ENCODE measurements around the gene ADCYAP1R1. TPM values are rescaled to one million over a fixed set of nuclear protein-coding genes. Genes with fewer than 3 reads are reported as not detected.

ADCYAP1R1 gene
- total RNA-seq, 3 donors from 2014 or later (not counting 1 experiment from before 2014, with no cell fraction given) = not detected

DNA sequence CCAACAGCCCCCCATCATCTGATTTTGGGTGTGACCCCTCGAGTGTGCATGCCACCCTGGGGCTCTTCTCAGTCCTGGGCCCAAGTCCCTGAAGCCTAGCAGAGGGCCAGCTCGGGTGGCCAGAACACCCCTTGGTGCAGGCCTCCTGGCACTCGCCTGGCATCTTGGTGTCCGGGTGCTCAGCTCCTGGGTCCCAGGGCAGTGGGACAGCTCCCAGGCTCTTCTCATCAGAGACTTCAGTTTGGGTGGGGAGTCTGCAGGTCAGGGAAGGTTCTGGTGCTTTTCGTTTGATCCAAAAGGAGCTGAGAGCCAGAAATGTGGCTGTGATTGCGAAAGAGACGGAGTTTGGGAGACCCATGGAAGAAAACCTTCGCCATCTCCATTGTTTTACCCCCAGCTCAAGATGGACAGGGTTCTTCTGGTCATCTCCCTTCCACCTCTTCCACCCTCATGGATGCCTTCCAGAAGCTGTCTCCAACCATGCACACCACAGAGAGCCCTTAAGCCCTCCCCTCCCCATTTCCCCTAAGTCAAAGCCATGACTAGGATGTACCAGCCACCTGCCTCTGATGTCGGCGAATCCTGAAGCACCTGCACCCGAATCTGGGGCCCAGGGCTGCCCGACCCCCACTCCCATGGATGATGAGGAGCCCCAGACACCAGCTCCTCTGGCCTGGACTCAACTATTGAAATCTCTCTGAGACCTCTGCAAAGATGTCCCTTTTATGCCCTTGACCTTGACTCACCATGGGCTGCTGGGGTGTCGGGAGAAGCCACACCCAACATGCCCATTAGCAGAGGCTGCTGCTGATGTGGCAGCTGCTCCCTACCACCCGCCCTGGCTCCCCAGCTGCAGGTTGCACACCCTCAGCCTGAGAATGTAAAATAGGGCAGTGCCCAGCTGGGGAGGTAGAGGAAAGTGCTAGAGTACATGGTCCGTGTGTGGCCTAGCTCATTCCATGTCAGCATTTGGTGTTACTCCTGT lies 55.3 kb downstream of the ADCYAP1R1 start:
- TF ChIP-seq, protein P1, sequence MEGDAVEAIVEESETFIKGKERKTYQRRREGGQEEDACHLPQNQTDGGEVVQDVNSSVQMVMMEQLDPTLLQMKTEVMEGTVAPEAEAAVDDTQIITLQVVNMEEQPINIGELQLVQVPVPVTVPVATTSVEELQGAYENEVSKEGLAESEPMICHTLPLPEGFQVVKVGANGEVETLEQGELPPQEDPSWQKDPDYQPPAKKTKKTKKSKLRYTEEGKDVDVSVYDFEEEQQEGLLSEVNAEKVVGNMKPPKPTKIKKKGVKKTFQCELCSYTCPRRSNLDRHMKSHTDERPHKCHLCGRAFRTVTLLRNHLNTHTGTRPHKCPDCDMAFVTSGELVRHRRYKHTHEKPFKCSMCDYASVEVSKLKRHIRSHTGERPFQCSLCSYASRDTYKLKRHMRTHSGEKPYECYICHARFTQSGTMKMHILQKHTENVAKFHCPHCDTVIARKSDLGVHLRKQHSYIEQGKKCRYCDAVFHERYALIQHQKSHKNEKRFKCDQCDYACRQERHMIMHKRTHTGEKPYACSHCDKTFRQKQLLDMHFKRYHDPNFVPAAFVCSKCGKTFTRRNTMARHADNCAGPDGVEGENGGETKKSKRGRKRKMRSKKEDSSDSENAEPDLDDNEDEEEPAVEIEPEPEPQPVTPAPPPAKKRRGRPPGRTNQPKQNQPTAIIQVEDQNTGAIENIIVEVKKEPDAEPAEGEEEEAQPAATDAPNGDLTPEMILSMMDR (IDR thresholded peaks at IDR 0.05) = no peak
- WGBS (ENCODE audit: insufficient coverage) = 82% methylated on average over 15 of the region's 15 CpGs
- Mint-ChIP-seq H3K9me3 (no peaks in the 10 kb centered on the region), H3K4me1 (no peaks in the 10 kb centered on the region), H3K4me3 (no peak overlapping the region), H3K27me3 (ENCODE audit: low read depth in 2 of 2) (peaks cover under 1 to 2% of the 10 kb centered on the region in 2 donors), H3K36me3 (no peaks in the 10 kb centered on the region), H3K27ac (no peak overlapping the region)
- no peaks in the 10 kb centered on the region for H3K27me3 ChIP-seq (ENCODE audit: control insufficient read depth, insufficient read depth, low read length)
- ATAC-seq (no peak), DNase-seq (no peak)
- intact Hi-C loops (cut with micrococcal nuclease) = no loop called here
- no peaks in the 10 kb centered on the region for H3K36me3 ChIP-seq (ENCODE audit: control insufficient read depth, insufficient read depth, low read length)
- no peaks in the 10 kb centered on the region for H3K4me1 ChIP-seq (ENCODE audit: control insufficient read depth, insufficient read depth, low read length)
- no peaks in the 10 kb centered on the region for H3K9me3 ChIP-seq (ENCODE audit: control insufficient read depth, insufficient read depth, low read length)
- no peak overlapping the region for H3K27ac ChIP-seq (ENCODE audit: low read length)
- no peak overlapping the region for H3K4me3 ChIP-seq (ENCODE audit: low read length)

DNA sequence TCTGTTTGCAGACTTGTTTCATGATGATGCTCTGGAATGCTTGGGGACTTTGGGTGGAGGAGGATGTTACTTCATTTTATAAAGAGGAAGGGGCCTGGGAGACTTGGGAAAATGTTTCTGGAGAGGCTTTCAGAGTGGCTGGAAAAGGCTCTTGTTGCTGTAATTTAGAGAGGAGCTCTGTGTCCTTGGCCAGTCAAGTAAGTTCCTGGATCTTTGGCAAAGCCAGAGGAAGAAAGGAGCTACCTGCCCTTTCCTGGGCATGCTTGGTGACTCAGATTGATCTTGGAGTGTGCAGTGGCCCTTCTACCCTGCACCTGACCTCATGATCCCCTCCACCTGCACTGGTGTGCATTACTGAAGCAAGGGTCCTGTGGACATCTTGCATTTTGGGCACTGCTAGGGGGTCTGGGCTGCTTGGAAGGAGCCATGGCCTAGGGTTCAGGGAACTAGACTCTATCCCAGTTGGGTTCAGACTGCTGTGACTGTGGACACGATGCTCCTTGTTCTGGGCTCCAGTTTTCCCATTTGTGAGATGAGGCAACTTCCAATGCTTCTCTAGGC lies 56.1 kb downstream of the ADCYAP1R1 start:
- 63% methylated on average over 1 of the region's 1 CpG for WGBS (ENCODE audit: insufficient coverage)
- H3K36me3 ChIP-seq (ENCODE audit: control insufficient read depth, insufficient read depth, low read length) = no peaks in the 10 kb centered on the region
- ATAC-seq = no peak
- H3K27me3 ChIP-seq (ENCODE audit: control insufficient read depth, insufficient read depth, low read length) = no peaks in the 10 kb centered on the region
- TF ChIP-seq, protein P1 (IDR thresholded peaks at IDR 0.05) = no peak
- H3K27ac Mint-ChIP-seq = no peak overlapping the region
- no peak overlapping the region for H3K4me3 ChIP-seq (ENCODE audit: low read length)
- no peak for DNase-seq
- peaks cover 2 to 9% of the 10 kb centered on the region in 2 donors for H3K27me3 Mint-ChIP-seq (ENCODE audit: low read depth in 2 of 2)
- no peaks in the 10 kb centered on the region for H3K4me1 Mint-ChIP-seq
- intact Hi-C loops (cut with micrococcal nuclease) = no loop called here
- H3K27ac ChIP-seq (ENCODE audit: low read length) = no peak overlapping the region
- H3K4me3 Mint-ChIP-seq = no peak overlapping the region
- H3K36me3 Mint-ChIP-seq = no peaks in the 10 kb centered on the region
- no peaks in the 10 kb centered on the region for H3K9me3 Mint-ChIP-seq
- H3K9me3 ChIP-seq (ENCODE audit: control insufficient read depth, insufficient read depth, low read length) = no peaks in the 10 kb centered on the region
- no peaks in the 10 kb centered on the region for H3K4me1 ChIP-seq (ENCODE audit: control insufficient read depth, insufficient read depth, low read length)

DNA sequence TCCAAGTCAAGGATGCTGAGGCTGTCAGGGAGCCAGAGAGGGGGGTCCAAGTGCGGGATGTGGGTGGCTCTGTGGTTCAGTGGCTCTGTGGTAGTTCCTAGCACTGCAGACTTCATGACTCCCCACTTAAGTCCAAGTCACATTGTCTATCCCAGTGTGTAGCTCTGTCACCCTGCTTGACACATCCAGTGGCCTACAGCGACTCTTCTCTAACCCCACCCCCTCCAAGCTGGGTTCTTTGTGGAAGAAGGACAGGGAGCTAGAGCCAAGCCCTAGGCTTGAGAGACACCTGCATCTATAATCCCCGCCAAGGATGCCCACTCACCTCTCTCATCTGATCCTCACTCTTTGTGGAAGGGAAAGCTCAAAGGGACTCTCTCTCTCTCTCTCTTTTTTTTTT lies 57.6 kb downstream of the ADCYAP1R1 start:
- Mint-ChIP-seq H3K36me3 (no peaks in the 10 kb centered on the region), H3K4me3 (no peak overlapping the region), H3K9me3 (no peaks in the 10 kb centered on the region), H3K27ac (no peak overlapping the region), H3K4me1 (no peaks in the 10 kb centered on the region), H3K27me3 (ENCODE audit: low read depth in 2 of 2) (peaks cover 2 to 14% of the 10 kb centered on the region in 2 donors)
- no peaks in the 10 kb centered on the region for H3K4me1 ChIP-seq (ENCODE audit: control insufficient read depth, insufficient read depth, low read length)
- WGBS (ENCODE audit: insufficient coverage) = 94% methylated on average over 2 of the region's 3 CpGs
- TF ChIP-seq, protein P1 (IDR thresholded peaks at IDR 0.05) = no peak
- no peak overlapping the region for H3K4me3 ChIP-seq (ENCODE audit: low read length)
- no peak for ATAC-seq
- no peaks in the 10 kb centered on the region for H3K27me3 ChIP-seq (ENCODE audit: control insufficient read depth, insufficient read depth, low read length)
- no peaks in the 10 kb centered on the region for H3K9me3 ChIP-seq (ENCODE audit: control insufficient read depth, insufficient read depth, low read length)
- no peak overlapping the region for H3K27ac ChIP-seq (ENCODE audit: low read length)
- no peaks in the 10 kb centered on the region for H3K36me3 ChIP-seq (ENCODE audit: control insufficient read depth, insufficient read depth, low read length)
- DNase-seq = no peak
- intact Hi-C loops (cut with micrococcal nuclease) = no loop called here

All from natural killer cell (primary cell).